NCI-H748 (cell line): ENCODE measurements around the gene ACE2.
"Not testable (repeated sequence)": the region's sequence is repeated elsewhere in the genome, so short reads cannot be mapped to it uniquely, and the experiment has no call there.

Source experiments
- DNase-seq: peaks from one replicate; lab custom pipeline; 2025; ENCODE audit not compliant: unreplicated experiment; lab: John Stamatoyannopoulos, UW

Gene ACE2

DNA sequence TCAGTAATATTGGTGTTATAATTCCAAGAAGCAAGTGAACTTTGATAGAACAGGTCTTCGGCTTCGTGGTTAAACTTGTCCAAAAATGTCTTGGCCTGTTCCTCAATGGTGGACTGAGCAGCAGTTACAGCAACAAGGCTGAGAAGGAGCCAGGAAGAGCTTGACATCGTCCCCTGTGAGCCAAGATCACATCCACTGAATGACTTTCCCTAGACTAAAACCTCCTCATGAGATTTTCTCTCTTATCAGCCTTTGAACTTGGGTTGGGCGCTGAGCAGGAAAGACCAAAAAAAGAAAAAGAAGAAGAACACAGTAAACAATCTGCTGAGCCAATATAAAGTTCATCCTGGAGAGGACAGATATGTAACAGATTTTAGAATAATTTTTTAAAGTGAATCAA, at the start of gene ACE2:
ACE2 (minus strand) TSS at position 216 of the 400 bp plus-strand sequence; CDS start at position 167, 49 bp downstream.
- DNase-seq, result no peak

DNA sequence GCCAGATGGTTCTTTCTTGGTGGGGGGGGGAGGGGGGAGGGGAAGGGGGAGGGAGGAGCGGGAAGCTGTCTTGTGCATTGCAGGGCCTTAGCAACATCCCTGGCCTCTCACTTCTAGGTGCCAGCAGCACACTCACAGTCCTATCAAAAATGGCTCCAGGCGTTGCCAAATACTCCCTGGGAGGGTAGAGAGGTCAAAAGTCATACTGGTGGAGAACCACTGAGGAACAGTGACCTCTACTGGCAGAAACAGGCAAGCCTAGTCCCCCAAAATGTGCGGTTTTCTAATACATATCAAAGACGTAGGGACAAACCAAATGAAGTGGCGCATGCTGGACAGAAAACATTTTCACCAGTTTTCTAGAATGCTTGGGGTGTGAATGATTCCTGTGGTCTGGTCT, 46.8 kb upstream of the ACE2 start:
- not testable (repeated sequence) for DNase-seq

DNA sequence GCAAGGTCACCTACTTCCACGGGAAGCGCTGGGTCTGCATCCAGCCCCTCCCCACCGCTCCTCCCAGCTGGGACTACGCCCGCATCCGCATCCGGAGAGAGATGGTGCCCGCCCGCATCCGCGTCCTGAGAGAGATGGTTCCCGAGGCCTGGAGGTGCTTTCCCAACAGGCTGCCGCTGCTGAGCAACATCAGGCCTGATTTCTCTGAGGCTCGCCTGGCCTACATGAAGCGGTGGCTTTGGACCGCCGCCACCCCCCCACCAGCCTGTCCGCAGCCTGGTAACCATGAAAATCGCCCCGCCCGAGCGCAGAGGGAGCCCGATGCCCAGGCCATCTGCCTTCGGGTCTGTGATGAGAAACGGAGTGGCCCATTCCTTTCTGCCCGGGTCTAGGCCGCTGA, 45.8 kb upstream of the ACE2 start:
- no peak for DNase-seq

DNA sequence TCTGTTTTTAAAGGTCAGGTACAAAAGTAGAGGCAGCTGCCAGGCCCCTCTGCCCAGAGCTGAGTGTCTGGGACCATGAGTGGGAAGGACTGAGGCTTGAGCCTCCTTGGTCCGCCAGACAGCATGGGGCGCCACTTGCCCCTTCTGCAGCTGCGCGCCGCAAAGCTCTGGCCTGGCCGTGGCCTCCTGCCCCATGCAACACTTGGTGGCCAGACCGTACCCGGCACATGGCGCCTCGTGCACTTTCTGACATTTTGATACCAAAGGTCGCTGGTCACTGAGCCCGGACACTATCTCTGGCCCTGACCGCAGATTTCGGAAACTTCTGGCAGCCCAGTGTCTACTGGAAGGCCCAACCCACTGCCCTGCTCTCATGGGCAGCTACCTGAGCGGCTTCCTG, 45.3 kb upstream of the ACE2 start:
- no peak for DNase-seq

DNA sequence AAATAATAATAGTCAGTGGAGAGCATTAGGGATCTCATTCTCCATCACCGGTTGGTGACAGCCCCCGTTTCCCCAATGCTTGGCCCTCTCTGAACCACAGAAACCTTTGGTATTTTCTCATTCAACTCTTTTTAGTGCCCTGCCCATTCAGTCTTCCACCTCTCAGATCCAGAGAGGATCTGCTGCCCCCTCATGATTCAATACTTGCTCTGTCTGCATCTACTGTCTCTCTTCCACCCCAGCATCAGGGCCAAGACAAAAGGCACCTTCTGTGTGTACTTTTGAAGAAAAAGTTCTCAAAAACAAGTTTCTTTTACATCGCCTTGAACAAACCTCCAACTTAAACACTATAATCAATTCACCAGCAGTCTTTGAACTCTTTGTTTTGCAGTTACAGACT, 44.5 kb upstream of the ACE2 start:
- no peak for DNase-seq

DNA sequence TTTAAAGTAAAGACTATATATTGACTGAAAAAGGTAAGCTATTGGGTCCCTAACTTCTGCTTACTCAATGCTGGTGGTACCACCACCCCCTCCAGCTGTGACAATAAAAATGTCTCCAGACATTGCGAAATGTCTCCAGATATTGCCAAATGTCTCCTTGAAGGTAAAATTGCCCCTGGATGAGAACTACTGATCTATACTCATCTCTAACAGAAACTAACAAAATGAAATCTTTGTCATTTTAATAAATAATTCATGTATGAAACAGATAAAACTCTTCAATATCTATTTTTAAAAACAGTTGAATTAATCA, 43.8 kb upstream of the ACE2 start:
- no peak for DNase-seq

DNA sequence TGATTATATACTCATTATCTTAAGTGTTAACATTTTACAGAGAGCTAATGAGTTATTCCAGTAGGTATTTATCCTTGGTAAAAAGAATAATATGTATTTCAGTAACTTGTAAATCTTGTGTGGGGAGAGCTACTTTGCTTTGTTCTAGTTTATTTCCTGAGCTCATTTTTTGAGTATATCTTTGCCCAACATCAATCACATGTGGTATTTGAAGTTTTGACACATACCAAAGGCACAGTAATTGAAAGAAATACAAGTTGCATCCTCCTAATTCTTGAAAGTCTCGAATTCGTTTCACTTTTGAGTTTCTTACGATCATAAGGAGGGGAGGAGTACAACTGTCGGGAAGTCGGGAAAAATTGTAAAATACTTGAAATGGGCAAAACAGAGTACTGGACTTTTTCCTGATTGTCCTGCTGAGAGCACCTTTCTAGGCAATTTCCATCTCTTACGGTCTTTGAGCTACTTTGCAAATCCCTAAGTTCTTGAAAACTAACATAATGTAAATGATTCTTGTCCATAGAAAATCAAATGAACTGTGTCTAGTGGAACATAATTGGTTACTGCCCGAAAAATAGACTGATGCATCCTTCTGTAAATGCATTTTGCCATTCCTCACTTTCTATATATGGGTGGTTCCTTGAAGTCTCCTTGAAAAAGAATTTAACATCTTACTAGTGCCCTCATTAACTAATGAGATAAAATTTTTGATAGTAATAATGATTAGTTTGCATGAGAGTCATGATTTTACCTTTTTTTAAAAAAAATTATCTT, 43.2 kb upstream of the ACE2 start:
- no peak for DNase-seq

DNA sequence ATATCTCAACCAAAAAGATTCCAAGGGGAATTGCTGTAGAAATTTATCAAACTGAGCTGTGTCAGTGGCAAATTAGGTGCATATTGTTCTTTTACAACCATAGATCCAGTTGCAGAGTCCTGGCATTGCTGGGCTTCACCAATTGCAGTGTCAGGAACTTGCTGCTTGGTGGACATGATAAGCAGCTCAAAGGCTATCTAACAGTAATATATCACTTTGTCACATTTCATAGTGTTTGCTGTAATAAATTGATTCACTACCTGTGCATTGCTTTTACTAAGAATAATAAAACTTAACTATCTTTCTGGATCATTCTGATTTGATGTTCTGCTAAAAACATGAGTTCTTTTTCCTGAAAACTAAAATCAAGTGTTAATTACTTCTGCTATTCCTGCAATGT, 30.9 kb upstream of the ACE2 start:
- no peak for DNase-seq

DNA sequence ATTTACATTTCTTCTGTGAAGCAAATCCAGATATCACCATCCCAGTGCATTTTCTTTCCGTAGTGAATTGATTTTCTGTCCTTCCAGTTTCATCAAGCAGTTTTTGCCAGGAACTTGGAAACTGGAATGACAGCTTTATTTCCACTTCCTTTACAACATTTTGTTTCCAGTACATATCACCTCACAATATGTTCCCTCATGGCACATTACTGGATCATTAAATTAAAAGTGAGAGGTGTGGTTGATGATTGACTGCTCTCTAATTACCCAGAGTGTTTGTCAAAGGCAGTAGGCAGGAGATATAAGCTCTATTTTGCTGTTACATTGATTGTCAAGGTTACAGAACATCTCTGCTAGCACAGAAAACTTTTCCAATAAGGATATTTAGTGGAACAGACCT, 22.3 kb upstream of the ACE2 start:
- no peak for DNase-seq

DNA sequence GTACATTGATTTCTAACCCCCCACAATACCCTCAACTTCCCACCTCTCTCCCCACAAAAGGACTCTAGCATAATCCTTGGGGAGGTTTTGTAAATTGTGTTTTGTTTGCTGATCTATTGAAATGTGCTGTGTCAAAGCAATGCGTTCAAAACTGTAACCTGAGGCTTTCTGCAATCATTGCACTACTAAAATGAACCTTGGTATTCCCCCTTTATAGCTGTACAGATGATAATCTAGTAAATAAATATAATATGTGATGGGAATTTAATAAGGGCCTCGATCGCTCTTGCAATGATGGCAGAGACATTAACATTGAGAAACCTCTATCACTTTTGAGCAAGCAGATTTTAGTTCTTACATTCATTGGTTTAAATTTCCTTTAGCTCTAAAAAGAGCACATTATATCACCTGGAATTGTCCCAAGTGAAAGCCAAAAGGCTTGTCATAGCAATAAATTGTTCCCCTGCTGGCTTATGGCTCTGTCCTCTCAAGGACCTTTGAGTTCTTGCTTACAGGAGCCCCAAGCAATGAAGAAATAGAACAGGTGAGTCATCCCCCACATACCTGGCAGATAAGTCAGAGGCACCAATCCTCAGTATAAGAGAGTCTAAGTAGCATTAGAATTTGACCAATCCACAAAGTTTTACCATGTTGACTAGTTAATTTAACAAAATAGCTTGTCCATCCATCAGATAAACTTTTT, 18.4 kb upstream of the ACE2 start:
- no peak for DNase-seq

DNA sequence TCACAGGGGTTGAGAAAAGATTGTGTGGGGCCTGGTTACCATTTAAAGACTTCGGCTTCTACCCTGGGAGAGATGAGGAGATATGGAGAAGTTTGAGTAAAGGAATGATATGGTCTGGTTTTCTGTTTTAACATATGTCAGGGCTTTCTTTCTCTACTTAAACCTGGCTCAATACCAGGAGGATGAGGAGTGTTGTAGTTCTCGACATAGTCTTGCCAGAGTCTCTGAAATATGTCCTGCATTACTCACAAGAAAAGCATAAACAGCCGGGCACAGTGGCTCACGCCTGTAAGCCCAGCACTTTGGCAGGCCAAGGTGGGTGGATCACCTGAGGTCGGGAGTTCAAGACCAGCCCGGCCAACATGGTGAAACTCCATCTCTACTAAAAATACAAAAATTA, 16.4 kb upstream of the ACE2 start:
- DNase-seq, result no peak

DNA sequence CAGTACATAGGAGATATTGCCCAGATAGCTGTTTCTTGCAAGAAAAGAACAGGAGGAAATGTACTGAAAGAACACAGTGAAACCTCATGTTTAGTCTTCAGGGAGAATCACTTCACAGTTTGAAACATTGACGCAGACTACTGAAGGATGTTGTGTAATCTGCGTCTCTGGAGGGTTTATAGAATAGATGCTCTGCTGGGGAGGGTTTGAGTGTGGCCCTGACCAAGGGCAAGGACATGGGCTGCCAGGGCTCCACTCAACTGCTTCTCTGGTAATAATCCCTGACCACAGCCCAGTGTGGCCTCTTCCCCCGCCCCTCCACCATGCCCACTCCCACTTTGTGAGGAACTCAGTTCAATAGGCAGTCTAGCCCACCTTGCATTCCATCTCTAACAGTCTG, 15.8 kb upstream of the ACE2 start:
- no peak for DNase-seq

DNA sequence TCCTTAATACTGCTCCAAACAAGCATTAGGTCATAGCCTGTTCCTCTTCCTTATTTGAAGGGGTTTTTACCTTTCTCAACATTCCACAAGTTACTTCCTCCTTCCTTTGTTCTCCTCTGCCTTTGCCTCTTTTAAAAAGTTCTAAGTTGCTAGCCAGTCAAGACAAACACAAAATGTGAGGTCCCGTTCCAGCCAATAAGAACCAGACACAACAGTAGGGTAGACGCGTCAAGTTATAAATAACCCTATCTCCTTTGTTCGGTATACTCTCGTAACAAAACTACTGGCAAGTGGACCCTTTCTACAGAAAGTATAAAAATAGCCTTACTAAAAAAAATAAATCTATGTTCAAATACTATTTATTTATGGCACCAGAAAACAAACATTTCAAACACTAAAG, 6.3 kb upstream of the ACE2 start:
- DNase-seq, result no peak

DNA sequence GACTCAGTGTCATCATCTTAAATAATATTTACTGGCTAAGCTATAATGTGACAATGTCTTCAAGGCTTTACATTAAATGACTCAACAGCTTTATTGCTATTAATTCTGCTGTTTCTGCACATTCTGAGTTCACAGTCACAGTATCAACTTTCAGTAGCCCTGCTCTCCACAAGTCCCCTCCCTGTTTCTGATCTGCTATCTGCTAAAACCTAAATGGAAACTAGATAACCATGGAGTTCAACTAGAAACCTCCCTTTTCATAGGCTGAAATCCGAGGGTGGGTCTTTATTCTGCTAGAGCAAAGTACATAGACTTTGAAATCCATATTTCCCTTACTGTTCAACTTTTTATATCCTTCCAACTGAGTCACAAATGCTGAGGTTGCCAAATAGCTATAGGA, 5.4 kb upstream of the ACE2 start:
- DNase-seq, result no peak

DNA sequence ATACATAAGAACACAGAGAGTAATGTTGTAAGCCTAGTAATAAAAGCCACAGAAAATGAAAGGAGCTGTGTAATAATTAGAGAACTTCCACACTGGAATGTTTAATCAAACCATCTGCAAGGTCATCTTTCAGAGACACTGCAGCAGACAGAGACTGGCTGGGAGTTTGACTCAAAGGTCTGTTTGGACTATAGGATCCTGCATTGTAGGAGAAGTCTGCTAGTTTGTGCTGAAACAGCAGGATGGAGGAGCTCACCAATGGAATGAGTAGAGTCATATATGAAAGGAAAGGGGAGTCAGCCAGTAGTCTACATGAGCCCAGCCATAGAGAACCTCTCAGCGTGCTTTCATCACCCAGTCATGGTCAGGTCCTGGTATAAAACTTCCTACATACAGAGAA, 4.5 kb upstream of the ACE2 start:
- no peak for DNase-seq

DNA sequence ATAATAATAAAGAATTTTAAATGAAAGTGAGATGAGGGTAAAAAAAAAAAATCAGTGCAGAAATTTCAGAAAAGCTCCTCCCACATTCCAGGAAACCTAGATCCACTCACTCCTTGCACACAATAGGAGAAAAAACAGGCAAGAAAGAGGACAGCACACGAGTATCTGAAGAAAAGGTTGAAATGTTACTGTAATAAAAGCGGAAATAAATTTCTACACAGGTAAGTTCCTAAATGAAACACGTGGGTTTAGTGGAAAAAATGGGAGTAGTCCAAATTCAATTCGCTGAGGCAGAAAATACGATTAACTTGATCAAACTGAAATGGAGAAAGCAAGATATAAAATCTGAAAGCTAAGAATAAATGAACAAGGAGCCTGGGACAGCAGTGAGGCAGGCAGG, 2.0 kb upstream of the ACE2 start:
- DNase-seq, result no peak

DNA sequence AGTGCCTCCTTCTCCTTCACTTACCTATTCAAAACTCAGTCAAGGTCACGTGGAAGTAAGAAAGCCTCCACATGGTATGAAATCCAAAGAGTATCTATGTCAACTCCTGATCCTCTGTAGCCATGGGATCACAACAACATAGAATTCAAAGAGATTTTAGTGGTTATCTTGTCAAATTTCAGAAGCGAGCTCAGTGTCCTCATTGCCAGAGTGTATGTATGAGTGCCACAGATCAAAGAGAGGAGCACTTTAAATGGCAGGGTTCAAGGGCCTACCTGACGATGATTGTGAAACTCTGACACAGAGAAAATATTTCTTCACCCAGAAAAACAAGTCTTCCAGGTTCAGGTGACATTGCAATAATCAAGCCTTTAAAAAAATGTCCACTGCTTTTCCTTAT, 1.2 kb upstream of the ACE2 start:
- no peak for DNase-seq

DNA sequence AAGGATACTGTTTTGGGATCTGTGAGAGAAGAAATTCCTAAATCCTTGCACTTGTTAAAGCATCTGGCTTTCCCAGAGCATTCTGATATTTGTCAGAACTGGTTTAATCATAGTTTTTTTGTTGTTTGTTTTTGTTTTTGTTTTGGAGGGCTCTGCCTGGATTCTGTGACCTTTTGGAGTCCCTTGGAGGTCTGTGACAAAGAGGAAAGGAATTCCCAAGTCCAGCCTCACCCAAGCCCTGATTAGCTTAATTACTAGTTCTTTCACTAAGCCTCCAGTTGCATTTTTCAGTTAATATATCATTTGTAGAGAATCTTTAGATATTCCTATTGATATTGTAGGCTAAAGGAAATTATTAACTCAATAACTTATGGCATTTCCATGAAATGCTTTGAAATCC, 711 bp downstream of the ACE2 start:
- no peak for DNase-seq

DNA sequence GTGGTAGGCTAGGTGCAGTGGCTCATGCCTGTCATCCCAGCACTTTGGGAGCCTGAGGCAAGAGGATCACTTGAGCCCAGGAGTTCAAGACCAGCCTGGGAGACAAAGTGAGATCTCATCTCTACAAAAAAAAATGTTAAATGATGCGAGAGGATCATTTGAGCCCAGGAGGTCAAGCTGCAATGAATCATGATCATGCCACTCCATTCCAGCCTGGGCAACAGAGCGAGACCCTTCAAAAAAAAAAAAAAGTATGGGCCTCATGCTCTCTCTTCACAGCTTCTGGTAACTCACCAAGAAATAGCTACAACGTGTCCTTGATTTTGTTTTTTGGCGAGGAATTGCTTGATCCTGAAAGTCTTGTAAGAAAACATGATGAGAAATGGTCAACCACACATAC, 1.3 kb downstream of the ACE2 start:
- no peak for DNase-seq

DNA sequence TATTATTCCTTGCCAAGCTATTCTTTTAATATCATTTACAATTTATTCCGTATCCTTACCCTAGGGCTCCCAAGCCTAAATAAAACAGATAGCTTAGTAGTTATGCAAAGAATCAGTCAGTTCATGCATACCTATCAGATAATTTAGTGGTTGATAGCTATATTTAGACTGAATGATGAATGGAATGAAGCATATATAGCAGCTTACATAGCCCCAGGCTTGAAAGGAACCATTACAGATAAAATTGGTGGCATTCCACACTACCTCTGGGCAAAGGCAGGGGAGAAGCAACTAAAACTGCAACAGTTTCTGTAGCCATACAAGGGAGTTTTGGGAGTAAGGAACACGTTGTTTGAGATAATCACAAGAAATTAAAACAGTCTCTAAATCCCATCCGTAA, 2.7 kb downstream of the ACE2 start:
- no peak for DNase-seq

DNA sequence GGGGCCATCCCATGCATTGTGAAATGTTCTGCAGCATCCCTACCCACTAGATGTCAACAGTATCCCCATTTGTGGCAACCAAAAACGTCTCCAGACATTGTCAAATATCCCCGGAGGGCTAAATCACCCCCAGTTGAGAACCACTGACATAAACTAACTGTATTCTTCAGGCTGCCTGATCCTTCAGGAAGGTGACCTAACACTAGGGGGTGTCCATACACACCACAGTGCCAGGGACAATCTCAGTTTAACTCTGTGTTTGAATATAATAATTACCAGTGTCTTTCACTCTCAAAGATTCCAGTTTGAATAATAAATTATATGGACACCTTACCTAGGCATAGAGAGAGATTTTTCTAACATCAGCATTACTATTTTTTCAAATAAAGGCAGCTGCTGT, 6.4 kb downstream of the ACE2 start:
- DNase-seq, result no peak

DNA sequence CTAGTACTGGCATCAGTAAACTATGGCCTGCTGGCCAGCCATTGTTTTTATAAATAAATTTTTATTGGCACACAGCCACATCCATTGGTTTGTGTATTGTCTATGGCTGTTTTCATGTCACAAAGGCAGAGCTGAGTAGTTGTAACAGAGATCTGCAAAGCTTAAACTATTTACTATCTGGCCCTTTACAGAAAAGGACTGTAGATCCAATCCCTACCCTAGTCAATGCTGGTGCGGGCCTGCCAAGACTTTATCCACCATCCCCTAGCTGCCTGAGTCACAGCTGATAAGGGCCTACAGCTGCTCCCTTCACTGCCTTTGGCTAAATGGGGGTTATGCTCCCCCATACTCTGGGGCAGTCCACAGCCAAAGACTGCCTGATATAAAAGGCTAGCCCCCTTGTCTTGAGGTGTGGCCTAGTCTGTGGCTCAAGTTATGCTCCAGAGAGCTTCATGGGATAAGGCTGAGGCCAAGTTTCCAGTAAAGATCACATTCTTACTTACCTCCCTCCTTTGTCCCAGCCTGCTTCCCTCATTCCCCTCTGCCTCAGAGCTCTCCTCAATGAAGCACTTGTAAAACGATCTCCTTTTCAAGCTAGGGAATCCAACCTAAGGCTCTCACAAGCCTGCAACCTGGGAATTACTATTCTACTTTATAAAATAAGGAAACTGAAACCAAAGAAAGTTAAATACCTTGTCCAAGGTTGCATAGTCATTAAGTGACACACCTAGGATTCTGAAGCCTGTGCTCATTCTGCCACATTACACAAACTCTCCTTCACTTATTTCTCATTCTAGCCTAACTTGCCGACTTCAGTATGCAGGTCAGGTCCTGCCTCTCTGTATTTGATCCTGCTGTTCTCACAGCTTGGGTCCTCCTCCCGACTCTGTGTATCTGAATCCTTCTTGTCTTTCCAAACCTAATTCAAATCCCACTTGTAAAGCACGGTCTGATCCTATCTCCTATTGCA, 20.7 kb downstream of the ACE2 start:
- DNase-seq, result no peak
